HL-60 (cell line): Measurements from ENCODE around the gene SGK1.

Source experiments
- TF ChIP-seq, protein P1 (sequence below): IDR thresholded peaks from one replicate; pipeline ENCODE4 v1.5.1; 2011; ENCODE audit warnings: low read length, control low read depth, inconsistent platforms; ENCODE audit not compliant: insufficient read depth
- TF ChIP-seq, protein P2 (sequence below): IDR thresholded peaks from 2 replicates; pipeline ENCODE4 v1.6.1; 2012; ENCODE audit warnings: low read depth; ENCODE audit not compliant: insufficient replicate concordance

GRCh38 chr6:134165561-134166201, 152.2 kb downstream of the SGK1 start:
- TF ChIP-seq, protein P1, sequence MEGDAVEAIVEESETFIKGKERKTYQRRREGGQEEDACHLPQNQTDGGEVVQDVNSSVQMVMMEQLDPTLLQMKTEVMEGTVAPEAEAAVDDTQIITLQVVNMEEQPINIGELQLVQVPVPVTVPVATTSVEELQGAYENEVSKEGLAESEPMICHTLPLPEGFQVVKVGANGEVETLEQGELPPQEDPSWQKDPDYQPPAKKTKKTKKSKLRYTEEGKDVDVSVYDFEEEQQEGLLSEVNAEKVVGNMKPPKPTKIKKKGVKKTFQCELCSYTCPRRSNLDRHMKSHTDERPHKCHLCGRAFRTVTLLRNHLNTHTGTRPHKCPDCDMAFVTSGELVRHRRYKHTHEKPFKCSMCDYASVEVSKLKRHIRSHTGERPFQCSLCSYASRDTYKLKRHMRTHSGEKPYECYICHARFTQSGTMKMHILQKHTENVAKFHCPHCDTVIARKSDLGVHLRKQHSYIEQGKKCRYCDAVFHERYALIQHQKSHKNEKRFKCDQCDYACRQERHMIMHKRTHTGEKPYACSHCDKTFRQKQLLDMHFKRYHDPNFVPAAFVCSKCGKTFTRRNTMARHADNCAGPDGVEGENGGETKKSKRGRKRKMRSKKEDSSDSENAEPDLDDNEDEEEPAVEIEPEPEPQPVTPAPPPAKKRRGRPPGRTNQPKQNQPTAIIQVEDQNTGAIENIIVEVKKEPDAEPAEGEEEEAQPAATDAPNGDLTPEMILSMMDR, result no peak
- TF ChIP-seq, protein P2, sequence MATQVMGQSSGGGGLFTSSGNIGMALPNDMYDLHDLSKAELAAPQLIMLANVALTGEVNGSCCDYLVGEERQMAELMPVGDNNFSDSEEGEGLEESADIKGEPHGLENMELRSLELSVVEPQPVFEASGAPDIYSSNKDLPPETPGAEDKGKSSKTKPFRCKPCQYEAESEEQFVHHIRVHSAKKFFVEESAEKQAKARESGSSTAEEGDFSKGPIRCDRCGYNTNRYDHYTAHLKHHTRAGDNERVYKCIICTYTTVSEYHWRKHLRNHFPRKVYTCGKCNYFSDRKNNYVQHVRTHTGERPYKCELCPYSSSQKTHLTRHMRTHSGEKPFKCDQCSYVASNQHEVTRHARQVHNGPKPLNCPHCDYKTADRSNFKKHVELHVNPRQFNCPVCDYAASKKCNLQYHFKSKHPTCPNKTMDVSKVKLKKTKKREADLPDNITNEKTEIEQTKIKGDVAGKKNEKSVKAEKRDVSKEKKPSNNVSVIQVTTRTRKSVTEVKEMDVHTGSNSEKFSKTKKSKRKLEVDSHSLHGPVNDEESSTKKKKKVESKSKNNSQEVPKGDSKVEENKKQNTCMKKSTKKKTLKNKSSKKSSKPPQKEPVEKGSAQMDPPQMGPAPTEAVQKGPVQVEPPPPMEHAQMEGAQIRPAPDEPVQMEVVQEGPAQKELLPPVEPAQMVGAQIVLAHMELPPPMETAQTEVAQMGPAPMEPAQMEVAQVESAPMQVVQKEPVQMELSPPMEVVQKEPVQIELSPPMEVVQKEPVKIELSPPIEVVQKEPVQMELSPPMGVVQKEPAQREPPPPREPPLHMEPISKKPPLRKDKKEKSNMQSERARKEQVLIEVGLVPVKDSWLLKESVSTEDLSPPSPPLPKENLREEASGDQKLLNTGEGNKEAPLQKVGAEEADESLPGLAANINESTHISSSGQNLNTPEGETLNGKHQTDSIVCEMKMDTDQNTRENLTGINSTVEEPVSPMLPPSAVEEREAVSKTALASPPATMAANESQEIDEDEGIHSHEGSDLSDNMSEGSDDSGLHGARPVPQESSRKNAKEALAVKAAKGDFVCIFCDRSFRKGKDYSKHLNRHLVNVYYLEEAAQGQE, result no peak
